ENCODE data around the gene CLEC7A.

DNA sequence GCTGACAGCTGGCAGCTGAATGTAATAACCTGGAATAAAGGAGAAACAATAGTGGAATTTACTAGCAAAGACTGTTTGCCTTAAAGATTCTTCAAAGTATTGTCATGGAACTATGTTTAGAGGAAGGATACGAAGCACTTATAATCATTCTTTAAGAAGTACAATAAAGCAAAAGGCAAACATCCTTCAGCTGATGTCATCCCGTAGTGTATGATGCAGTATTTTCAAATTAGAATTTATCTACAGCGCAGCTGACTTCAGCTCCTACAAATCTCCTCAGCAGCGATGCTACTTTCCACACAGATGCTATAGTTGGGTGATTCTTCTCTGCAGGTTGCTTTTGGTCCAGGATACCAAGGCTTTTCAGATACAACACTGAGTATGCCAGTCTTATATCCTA, 62.7 kb downstream of the CLEC7A start:
- TF ChIP-seq, protein P1, sequence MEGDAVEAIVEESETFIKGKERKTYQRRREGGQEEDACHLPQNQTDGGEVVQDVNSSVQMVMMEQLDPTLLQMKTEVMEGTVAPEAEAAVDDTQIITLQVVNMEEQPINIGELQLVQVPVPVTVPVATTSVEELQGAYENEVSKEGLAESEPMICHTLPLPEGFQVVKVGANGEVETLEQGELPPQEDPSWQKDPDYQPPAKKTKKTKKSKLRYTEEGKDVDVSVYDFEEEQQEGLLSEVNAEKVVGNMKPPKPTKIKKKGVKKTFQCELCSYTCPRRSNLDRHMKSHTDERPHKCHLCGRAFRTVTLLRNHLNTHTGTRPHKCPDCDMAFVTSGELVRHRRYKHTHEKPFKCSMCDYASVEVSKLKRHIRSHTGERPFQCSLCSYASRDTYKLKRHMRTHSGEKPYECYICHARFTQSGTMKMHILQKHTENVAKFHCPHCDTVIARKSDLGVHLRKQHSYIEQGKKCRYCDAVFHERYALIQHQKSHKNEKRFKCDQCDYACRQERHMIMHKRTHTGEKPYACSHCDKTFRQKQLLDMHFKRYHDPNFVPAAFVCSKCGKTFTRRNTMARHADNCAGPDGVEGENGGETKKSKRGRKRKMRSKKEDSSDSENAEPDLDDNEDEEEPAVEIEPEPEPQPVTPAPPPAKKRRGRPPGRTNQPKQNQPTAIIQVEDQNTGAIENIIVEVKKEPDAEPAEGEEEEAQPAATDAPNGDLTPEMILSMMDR (IDR thresholded peaks at IDR 0.05) = no peak
- TF ChIP-seq POLR2AphosphoS5 (IDR thresholded peaks at IDR 0.05; ENCODE audit: low read depth, low read length) (no peak), SIN3A (IDR thresholded peaks at IDR 0.05; ENCODE audit: borderline replicate concordance, insufficient read depth, low read depth, low read length) (no peak)
- TF ChIP-seq, protein P2, sequence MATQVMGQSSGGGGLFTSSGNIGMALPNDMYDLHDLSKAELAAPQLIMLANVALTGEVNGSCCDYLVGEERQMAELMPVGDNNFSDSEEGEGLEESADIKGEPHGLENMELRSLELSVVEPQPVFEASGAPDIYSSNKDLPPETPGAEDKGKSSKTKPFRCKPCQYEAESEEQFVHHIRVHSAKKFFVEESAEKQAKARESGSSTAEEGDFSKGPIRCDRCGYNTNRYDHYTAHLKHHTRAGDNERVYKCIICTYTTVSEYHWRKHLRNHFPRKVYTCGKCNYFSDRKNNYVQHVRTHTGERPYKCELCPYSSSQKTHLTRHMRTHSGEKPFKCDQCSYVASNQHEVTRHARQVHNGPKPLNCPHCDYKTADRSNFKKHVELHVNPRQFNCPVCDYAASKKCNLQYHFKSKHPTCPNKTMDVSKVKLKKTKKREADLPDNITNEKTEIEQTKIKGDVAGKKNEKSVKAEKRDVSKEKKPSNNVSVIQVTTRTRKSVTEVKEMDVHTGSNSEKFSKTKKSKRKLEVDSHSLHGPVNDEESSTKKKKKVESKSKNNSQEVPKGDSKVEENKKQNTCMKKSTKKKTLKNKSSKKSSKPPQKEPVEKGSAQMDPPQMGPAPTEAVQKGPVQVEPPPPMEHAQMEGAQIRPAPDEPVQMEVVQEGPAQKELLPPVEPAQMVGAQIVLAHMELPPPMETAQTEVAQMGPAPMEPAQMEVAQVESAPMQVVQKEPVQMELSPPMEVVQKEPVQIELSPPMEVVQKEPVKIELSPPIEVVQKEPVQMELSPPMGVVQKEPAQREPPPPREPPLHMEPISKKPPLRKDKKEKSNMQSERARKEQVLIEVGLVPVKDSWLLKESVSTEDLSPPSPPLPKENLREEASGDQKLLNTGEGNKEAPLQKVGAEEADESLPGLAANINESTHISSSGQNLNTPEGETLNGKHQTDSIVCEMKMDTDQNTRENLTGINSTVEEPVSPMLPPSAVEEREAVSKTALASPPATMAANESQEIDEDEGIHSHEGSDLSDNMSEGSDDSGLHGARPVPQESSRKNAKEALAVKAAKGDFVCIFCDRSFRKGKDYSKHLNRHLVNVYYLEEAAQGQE (IDR thresholded peaks at IDR 0.05; ENCODE audit: insufficient read depth in 1 of 2, low read depth in 2 of 2, low read length in 1 of 2) = no peak

All from Panc1 (cell line).